GM12878 (cell line): Measurements from ENCODE around the gene GMPR2. TPM values are rescaled to one million over a fixed set of nuclear protein-coding genes. Genes with fewer than 3 reads are reported as not detected.
A peak's percentile ranks its signal among the peaks of the same experiment; 100 is the strongest.

ENCODE experiments used
- ATAC-seq: fragments of 200-7000 bp; cut with Tn5 transposase; 3 replicates; pipeline ENCODE4 v1.9.1; 2020; ENCODE audit warnings: mild to moderate bottlenecking, moderate library complexity
- BruUV-seq: library from RNA; stranded (reverse); fragments of 400-500 nt; replicated peaks from 2 replicates; lab custom pipeline; 2021; lab: Mats Ljungman, UMichigan
- CTCF ChIA-PET: fragments of 300-600 bp; sonication (Branson Sonifier 250); formaldehyde crosslinking; extraction: SDS; loops from one replicate; lab custom pipeline; 2021; ENCODE audit warnings: inconsistent platforms; lab: Yijun Ruan, JAX
- POLR2A ChIA-PET: fragments of 350-600 bp; formaldehyde crosslinking; extraction: SDS; loops from one replicate; lab custom pipeline; 2021; ENCODE audit warnings: inconsistent platforms; lab: Charles Lee
- RAD21 ChIA-PET: fragments of 300-600 bp; sonication (Branson Sonifier 250); formaldehyde crosslinking; loops from one replicate; lab custom pipeline; 2023; ENCODE audit warnings: antibody characterized with exemption; ENCODE audit not compliant: unreplicated experiment; lab: Charles Lee
- SMC1A ChIA-PET: fragments of 300-600 bp; sonication (Branson Sonifier 250); formaldehyde crosslinking; loops from one replicate; lab custom pipeline; 2023; ENCODE audit not compliant: unreplicated experiment, uncharacterized antibody; lab: Charles Lee
- DNase-seq: peaks from one replicate; pipeline ENCODE4 v3.0.0-alpha.2; 2011; ENCODE audit warnings: low read depth, low spot score
- FAIRE-seq: peaks from 3 replicates; lab custom pipeline; 2011; peaks lifted over from hg19 to GRCh38; lab: Jason Lieb, UNC
- H2AFZ ChIP-seq: 2 replicates; pipeline ENCODE4 v1.6.0; 2011; ENCODE audit warnings: low read depth, low read length, control low read depth; ENCODE audit not compliant: control insufficient read depth
- H3K27ac ChIP-seq: 2 replicates; pipeline ENCODE4 v1.5.1; 2011; ENCODE audit warnings: control low read depth; ENCODE audit not compliant: control insufficient read depth, insufficient read depth
- H3K27me3 ChIP-seq, 2 experiments: replicated peaks in 1 of 2; 2 replicates each; pipeline versions ENCODE4 v1.6.0 to v1.6.1; 2011; ENCODE audit warnings: low read length in 1 of 2; ENCODE audit not compliant: control insufficient read depth in 2 of 2, insufficient read depth in 2 of 2
- H3K36me3 ChIP-seq, 2 experiments: 2 replicates each; pipeline ENCODE4 v1.5.1; 2011; ENCODE audit warnings: low read length in 1 of 2; ENCODE audit not compliant: control insufficient read depth in 2 of 2, insufficient read depth in 2 of 2
- H3K4me1 ChIP-seq: 2 replicates; pipeline ENCODE4 v1.6.1; 2011; ENCODE audit warnings: mild to moderate bottlenecking, low read length, moderate library complexity, mixed read lengths; ENCODE audit not compliant: control insufficient read depth, insufficient read depth
- H3K4me2 ChIP-seq: 2 replicates; pipeline ENCODE4 v1.6.0; 2011; ENCODE audit warnings: control low read depth; ENCODE audit not compliant: control insufficient read depth, insufficient read depth
- H3K4me3 ChIP-seq: fragments of 200-600 bp; sonication (generic); 2 replicates; pipeline ENCODE4 v1.5.1; 2016
- H3K79me2 ChIP-seq: 2 replicates; pipeline ENCODE4 v1.6.0; 2011; ENCODE audit warnings: low read length; ENCODE audit not compliant: control insufficient read depth, insufficient read depth
- H3K9ac ChIP-seq: 2 replicates; pipeline ENCODE4 v1.8.0; 2011; ENCODE audit warnings: low read length, control low read depth, mixed read lengths; ENCODE audit not compliant: control insufficient read depth, insufficient read depth
- H3K9me3 ChIP-seq: replicated peaks from 3 replicates; pipeline ENCODE4 v1.5.1; 2011; ENCODE audit warnings: mild to moderate bottlenecking, low read length; ENCODE audit not compliant: control insufficient read depth, insufficient read depth
- H4K20me1 ChIP-seq: 2 replicates; pipeline ENCODE4 v1.6.0; 2011; ENCODE audit not compliant: control insufficient read depth, insufficient read depth
- BACH1 ChIP-seq: fragments of 450-650 bp; IDR thresholded peaks from 2 replicates; pipeline ENCODE4 v1.6.1; 2017; ENCODE audit warnings: mild to moderate bottlenecking, borderline replicate concordance
- BRCA1 ChIP-seq: IDR thresholded peaks from 2 replicates; pipeline ENCODE4 v1.6.1; 2011; ENCODE audit warnings: low read depth, low read length, improper control_type of control experiment
- DPF2 ChIP-seq: fragments of 450-650 bp; IDR thresholded peaks from 2 replicates; pipeline ENCODE4 v1.6.1; 2017; ENCODE audit warnings: mild to moderate bottlenecking
- EED ChIP-seq: sonication (generic); IDR thresholded peaks from 2 replicates; pipeline ENCODE4 v1.6.1; 2016; ENCODE audit warnings: antibody characterized with exemption, low read depth
- EGR1 ChIP-seq, 2 experiments: IDR thresholded peaks; 1 replicate in 1 of 2; 2 replicates in 1 of 2; pipeline ENCODE4 v1.6.1; 2011 to 2012; ENCODE audit warnings: low read depth in 2 of 2, low read length in 2 of 2, borderline replicate concordance in 1 of 2, mild to moderate bottlenecking in 1 of 2, moderate library complexity in 1 of 2
- HDGF ChIP-seq: fragments of 450-650 bp; IDR thresholded peaks from 2 replicates; pipeline ENCODE4 v1.6.1; 2016; ENCODE audit warnings: antibody characterized with exemption
- MTA2 ChIP-seq: fragments of 450-650 bp; IDR thresholded peaks from 2 replicates; pipeline ENCODE4 v1.6.1; 2016; ENCODE audit warnings: low read depth, mild to moderate bottlenecking, moderate library complexity
- MXI1 ChIP-seq: fragments of 150-350 bp; IDR thresholded peaks from 2 replicates; pipeline ENCODE4 v1.6.1; 2011; ENCODE audit warnings: low read depth, mild to moderate bottlenecking, inconsistent platforms, low read length, improper control_type of control experiment
- NFYB ChIP-seq: IDR thresholded peaks from 2 replicates; pipeline ENCODE4 v1.6.1; 2011; ENCODE audit warnings: low read depth, mild to moderate bottlenecking, low read length, improper control_type of control experiment, moderate library complexity; ENCODE audit not compliant: insufficient read depth
- NR2F1 ChIP-seq: fragments of 450-650 bp; conservative IDR thresholded peaks from 2 replicates; pipeline ENCODE4 v1.6.1; 2017; ENCODE audit warnings: mild to moderate bottlenecking
- RAD21 ChIP-seq: IDR thresholded peaks from 2 replicates; pipeline ENCODE4 v1.6.1; 2011; ENCODE audit warnings: mild to moderate bottlenecking, low read depth, low read length, moderate library complexity; ENCODE audit not compliant: insufficient read depth
- RFX5 ChIP-seq: IDR thresholded peaks from 2 replicates; pipeline ENCODE4 v1.6.1; 2011; ENCODE audit warnings: low read depth, low read length, improper control_type of control experiment
- SRF ChIP-seq, 2 experiments: IDR thresholded peaks; 2 replicates each; pipeline ENCODE4 v1.6.1; 2011; ENCODE audit warnings: low read depth in 2 of 2, low read length in 2 of 2, mild to moderate bottlenecking in 1 of 2, moderate library complexity in 1 of 2
- ZNF217 ChIP-seq: fragments of 450-650 bp; IDR thresholded peaks from 2 replicates; pipeline ENCODE4 v1.6.1; 2017; ENCODE audit warnings: antibody characterized with exemption, mild to moderate bottlenecking
- ZNF622 ChIP-seq: fragments of 450-650 bp; IDR thresholded peaks from 2 replicates; pipeline ENCODE4 v1.6.1; 2017; ENCODE audit warnings: mild to moderate bottlenecking, inconsistent platforms
- ZSCAN29 ChIP-seq: fragments of 450-650 bp; IDR thresholded peaks from 2 replicates; pipeline ENCODE4 v1.6.1; 2017; ENCODE audit warnings: mild to moderate bottlenecking, moderate library complexity
- ZZZ3 ChIP-seq: IDR thresholded peaks from 2 replicates; pipeline ENCODE4 v1.6.1; 2011; ENCODE audit warnings: low read depth; ENCODE audit not compliant: control insufficient read depth, insufficient read length
- WGBS: methylation state at CpG from one replicate; pipeline ENCODE4 v1.1.6; 2016; ENCODE audit warnings: low lambda C conversion rate; ENCODE audit not compliant: insufficient replicate concordance, insufficient coverage; ENCODE audit errors: missing lambda C conversion rate; 5-methylcytosine and 5-hydroxymethylcytosine counted together
- in situ Hi-C: fragments of 300-500 bp; cut with MboI; formaldehyde crosslinking; loops from 9 replicates; pipeline ENCODE4 v1.14.3; 2018; ENCODE audit warnings: mixed read lengths
- intact Hi-C: fragments of 100-400 bp; cut with micrococcal nuclease; formaldehyde crosslinking; loops from one replicate; pipeline ENCODE4 v1.14.2; 2022; ENCODE audit not compliant: unreplicated experiment
- polyA plus RNA-seq, 11 experiments: library from polyadenylated mRNA; depleted of rRNA in 4 of 11; unstranded in 6 of 11; stranded (reverse) in 5 of 11; fragments of >200 nt; fragmentation: Nextera tagmentation in 4 of 11; fragmentation: Illumina TruSeq in 1 of 11; extraction: Ambion mirVana in 4 of 11; extraction: Trizol in 1 of 11; gene quantifications; 1 replicate in 1 of 11; 2 replicates in 10 of 11; pipeline versions ENCODE4 v1.2.1 to v1.2.3, GENCODE V29; 2011 to 2016; ENCODE audit warnings: inconsistent platforms in 2 of 11, missing spikeins in 2 of 11, low read depth in 1 of 11
- total RNA-seq, 4 experiments: library from RNA; depleted of rRNA in 3 of 4; stranded (reverse); fragments of >200 nt in 3 of 4; fragmentation: Illumina TruSeq in 1 of 4; extraction: Trizol in 1 of 4; gene quantifications; 2 replicates each; pipeline versions ENCODE4 v1.2.1 to v1.2.3, GENCODE V29; 2013 to 2021
- TF ChIP-seq, protein P1 (sequence below): IDR thresholded peaks from 2 replicates; pipeline ENCODE4 v1.6.1; 2012; ENCODE audit warnings: low read depth, low read length, improper control_type of control experiment
- TF ChIP-seq, protein P2 (sequence below): fragments of 450-650 bp; IDR thresholded peaks from 2 replicates; pipeline ENCODE4 v1.6.1; 2016; ENCODE audit warnings: mild to moderate bottlenecking, moderate library complexity, borderline replicate concordance

GMPR2 gene
- total and polyA plus RNA-seq, 10 of the 15 experiments (the other 5 are each of a cell fraction or from before 2014, with no cell fraction given), result 55.1 to 80.3 (median 61.5) TPM

DNA sequence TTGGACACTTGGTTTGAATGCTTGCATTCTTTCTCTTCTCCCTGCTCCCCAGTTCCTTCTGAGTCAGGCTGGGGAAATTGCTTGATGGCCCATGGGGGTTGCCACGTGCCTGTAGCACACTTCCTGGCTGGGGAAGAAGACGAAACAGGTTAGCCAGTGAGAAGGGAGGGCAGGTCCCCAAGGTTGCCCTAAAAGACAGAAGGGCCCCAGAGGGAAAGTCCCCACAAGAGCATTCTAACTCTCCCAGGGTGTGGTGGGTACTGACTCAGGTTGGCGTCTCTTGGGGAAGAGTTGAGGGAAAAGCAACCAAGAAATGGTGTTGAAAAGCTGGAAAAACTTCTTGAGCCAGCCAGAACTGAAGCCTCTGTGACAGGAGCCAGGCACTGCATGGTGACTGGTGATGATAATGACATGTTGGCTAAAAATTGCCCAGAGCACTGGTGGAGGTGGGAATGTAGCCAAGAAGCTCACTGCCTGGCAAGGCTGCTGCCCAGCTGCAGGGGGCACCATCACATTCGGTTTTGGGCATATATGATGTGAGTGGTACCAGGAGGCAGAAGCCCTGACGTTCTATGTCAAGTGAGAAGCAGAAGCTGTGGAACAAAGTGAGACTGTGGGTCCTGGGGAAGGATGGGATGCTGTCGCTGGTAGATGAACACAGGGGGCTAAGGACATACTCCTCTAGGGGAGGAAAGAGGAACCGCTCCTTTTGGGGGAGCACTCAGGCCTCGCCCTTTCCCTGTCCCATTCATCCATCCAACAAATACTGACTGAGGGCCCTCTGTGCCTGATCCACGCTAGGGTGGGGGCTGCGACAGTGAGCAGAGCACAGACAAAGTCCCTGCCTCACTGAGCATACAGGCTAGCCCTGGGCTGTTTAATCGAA lies 46.8 kb downstream of the GMPR2 start:
- POLR2A ChIA-PET, result interaction anchor here (0.6 to 3.0 kb wide), 13 partner anchors 8 to 182 kb away, joined by 3 to 15 read pairs (median 4); partner anchors contain the start of genes RABGGTA and TINF2
- RAD21 ChIA-PET, result interaction anchor here (0.7 to 4.8 kb wide), 8 partner anchors 8 to 36 kb away, joined by 3 to 34 read pairs (median 14); partner anchors contain the start of genes CIDEB, LTB4R, RABGGTA and TINF2
- TF ChIP-seq ZZZ3 (no peak), ZNF217 (no peak), EGR1 (IDR thresholded peaks at IDR 0.05; ENCODE audit: borderline replicate concordance in 1 of 2, low read depth in 2 of 2, low read length in 2 of 2) (no peak), MXI1 (no peak), ZSCAN29 (no peak), SRF (IDR thresholded peaks at IDR 0.05; ENCODE audit: low read depth in 2 of 2, low read length in 2 of 2) (no peak), EED (peak; percentile 51), RFX5 (0 out of 2 replicates have a peak, but pooled peaks have one; percentile 27), MTA2 (no peak), NR2F1 (no peak), BACH1 (no peak), DPF2 (no peak), ZNF622 (no peak), HDGF (no peak), RAD21 (0 out of 2 replicates have a peak, but pooled peaks have one; percentile 29), NFYB (0 out of 2 replicates have a peak, but pooled peaks have one; percentile 50), BRCA1 (no peak)
- TF ChIP-seq, protein P1, sequence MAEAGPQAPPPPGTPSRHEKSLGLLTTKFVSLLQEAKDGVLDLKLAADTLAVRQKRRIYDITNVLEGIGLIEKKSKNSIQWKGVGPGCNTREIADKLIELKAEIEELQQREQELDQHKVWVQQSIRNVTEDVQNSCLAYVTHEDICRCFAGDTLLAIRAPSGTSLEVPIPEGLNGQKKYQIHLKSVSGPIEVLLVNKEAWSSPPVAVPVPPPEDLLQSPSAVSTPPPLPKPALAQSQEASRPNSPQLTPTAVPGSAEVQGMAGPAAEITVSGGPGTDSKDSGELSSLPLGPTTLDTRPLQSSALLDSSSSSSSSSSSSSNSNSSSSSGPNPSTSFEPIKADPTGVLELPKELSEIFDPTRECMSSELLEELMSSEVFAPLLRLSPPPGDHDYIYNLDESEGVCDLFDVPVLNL, result no peak
- TF ChIP-seq, protein P2, sequence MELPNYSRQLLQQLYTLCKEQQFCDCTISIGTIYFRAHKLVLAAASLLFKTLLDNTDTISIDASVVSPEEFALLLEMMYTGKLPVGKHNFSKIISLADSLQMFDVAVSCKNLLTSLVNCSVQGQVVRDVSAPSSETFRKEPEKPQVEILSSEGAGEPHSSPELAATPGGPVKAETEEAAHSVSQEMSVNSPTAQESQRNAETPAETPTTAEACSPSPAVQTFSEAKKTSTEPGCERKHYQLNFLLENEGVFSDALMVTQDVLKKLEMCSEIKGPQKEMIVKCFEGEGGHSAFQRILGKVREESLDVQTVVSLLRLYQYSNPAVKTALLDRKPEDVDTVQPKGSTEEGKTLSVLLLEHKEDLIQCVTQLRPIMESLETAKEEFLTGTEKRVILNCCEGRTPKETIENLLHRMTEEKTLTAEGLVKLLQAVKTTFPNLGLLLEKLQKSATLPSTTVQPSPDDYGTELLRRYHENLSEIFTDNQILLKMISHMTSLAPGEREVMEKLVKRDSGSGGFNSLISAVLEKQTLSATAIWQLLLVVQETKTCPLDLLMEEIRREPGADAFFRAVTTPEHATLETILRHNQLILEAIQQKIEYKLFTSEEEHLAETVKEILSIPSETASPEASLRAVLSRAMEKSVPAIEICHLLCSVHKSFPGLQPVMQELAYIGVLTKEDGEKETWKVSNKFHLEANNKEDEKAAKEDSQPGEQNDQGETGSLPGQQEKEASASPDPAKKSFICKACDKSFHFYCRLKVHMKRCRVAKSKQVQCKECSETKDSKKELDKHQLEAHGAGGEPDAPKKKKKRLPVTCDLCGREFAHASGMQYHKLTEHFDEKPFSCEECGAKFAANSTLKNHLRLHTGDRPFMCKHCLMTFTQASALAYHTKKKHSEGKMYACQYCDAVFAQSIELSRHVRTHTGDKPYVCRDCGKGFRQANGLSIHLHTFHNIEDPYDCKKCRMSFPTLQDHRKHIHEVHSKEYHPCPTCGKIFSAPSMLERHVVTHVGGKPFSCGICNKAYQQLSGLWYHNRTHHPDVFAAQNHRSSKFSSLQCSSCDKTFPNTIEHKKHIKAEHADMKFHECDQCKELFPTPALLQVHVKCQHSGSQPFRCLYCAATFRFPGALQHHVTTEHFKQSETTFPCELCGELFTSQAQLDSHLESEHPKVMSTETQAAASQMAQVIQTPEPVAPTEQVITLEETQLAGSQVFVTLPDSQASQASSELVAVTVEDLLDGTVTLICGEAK, result no peak

More for the DNA sequence above, 46.8 kb downstream of the GMPR2 start:
- no peaks in the 10 kb centered on the region; the same call in 2 of the 3 replicates for H3K9me3 ChIP-seq
- no peak overlapping the region; the same call in 1 of the 2 replicates for H3K4me3 ChIP-seq
- CTCF ChIA-PET, result interaction anchor here (0.6 to 17.1 kb wide), 8 partner anchors 9 to 1359 kb away, joined by 3 to 269 read pairs (median 14); partner anchors contain the start of genes CHMP4A, CIDEB, DHRS1 and NOP9
- 24% methylated on average over 10 of the region's 11 CpGs for WGBS
- H2AFZ ChIP-seq, result peak overlapping the region; percentile 60
- ATAC-seq (peak; percentile 88), DNase-seq (peak; percentile 64), FAIRE-seq (peak; percentile 59)
- peak overlapping the region; percentile 53 for H3K27ac ChIP-seq
- H3K4me2 ChIP-seq, result peak overlapping the region; percentile 39
- H3K4me1 ChIP-seq, result peaks cover 43% of the 10 kb centered on the region
- no peaks in the 10 kb centered on the region for H3K27me3 ChIP-seq
- no peak overlapping the region for H3K9ac ChIP-seq
- H3K36me3 ChIP-seq, result no peaks in the 10 kb centered on the region
- intact Hi-C loops, result loop anchor here (1.0 kb wide), 1 partner anchor 18 kb away; no protein-coding TSS in a partner anchor
- H3K79me2 ChIP-seq, result peaks cover 2% of the 10 kb centered on the region; the same call in 1 of the 2 replicates
- no peaks in the 10 kb centered on the region for H4K20me1 ChIP-seq
- BruUV-seq, result no TSS peak
- SMC1A ChIA-PET, result interaction anchor here (0.6 to 11.8 kb wide), 11 partner anchors 9 to 60 kb away, joined by 3 to 115 read pairs (median 5); partner anchors contain the start of genes DHRS1, NOP9, RABGGTA and RIPK3
- in situ Hi-C loops, result no loop called here
